ENCODE data around the gene SLC6A4. TPM values are rescaled to one million over a fixed set of nuclear protein-coding genes. Genes with fewer than 3 reads are reported as not detected.

The SLC6A4 gene
- total and polyA plus RNA-seq, 4 donors = 0.05 to 0.70 TPM; not detected in 2

DNA sequence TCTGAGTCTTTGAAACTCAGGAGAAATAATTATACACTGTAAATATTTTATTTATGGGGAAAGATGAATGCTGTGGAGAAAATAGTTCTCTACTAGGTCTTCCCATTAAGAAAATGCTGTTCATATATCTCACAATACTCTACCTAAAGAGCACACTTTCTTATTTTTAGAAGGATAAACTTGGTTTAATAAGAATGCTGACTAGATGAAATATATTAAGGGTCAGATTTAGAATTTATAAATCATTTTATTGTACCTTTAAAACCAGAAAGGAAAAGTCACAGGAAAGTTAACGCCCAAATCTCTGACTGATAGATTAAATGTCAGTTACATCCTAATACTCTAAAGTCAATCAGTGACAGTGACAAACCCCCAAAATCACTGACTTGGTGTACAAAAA lies 48.7 kb downstream of the SLC6A4 start:
- Histone ChIP-seq H3K9me3 (ENCODE audit: control insufficient read depth in 4 of 4, low read length in 3 of 4) (no peaks in the 10 kb centered on the region), H3K36me3 (ENCODE audit: control insufficient read depth in 4 of 4, insufficient read depth in 3 of 4, low read depth in 1 of 4, low read length in 3 of 4) (peaks cover 4 to 27% (median 21%) of the 10 kb centered on the region in 4 donors)
- WGBS = 98% methylated on average over 1 of the region's 1 CpG

DNA sequence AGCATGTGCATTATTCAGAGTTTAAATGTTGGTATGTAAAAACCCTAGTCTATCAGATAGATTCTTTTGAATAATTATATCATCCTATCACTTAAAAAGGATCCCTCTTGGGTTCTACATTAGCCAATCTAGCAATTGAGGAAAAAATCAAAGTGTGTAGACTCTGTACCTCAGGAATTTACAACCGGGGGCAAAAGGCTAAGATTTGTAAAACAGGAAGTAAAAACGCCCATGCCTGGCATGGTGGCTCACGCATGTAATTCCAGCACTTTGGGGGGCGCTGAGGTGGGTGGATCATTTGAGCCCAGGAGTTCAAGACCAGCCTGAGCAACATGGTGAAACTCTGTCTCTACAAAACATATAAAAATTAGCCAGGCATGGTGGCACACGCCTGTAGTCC lies 58.6 kb downstream of the SLC6A4 start:
- Histone ChIP-seq H3K4me3 (ENCODE audit: low read depth in 1 of 3, low read length in 3 of 3) (no peak overlapping the region), H3K9ac (ENCODE audit: low read depth in 1 of 2, low read length in 2 of 2) (no peak overlapping the region), H3K4me1 (ENCODE audit: control insufficient read depth in 4 of 4, insufficient read depth in 4 of 4, low read length in 3 of 4) (no peaks in the 10 kb centered on the region), H3K27me3 (ENCODE audit: control insufficient read depth in 4 of 4, insufficient read depth in 4 of 4, low read length in 3 of 4) (no peaks in the 10 kb centered on the region), H3K9me3 (ENCODE audit: control insufficient read depth in 4 of 4, low read length in 3 of 4) (no peaks in the 10 kb centered on the region), H3K36me3 (ENCODE audit: control insufficient read depth in 4 of 4, insufficient read depth in 3 of 4, low read depth in 1 of 4, low read length in 3 of 4) (peaks cover 15 to 39% (median 27%) of the 10 kb centered on the region in 4 donors), H3K27ac (ENCODE audit: low read depth in 1 of 2, low read length in 2 of 2) (no peak overlapping the region)
- no peak for DNase-seq (ENCODE audit: low spot score)
- WGBS = 91% methylated on average over 5 of the region's 5 CpGs
- TF ChIP-seq, protein P1, sequence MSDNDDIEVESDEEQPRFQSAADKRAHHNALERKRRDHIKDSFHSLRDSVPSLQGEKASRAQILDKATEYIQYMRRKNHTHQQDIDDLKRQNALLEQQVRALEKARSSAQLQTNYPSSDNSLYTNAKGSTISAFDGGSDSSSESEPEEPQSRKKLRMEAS (IDR thresholded peaks at IDR 0.05) = no peak

More for the DNA sequence above, 48.7 kb downstream of the SLC6A4 start:
- Histone ChIP-seq H3K4me3 (ENCODE audit: low read depth in 1 of 3, low read length in 3 of 3) (no peak overlapping the region), H3K4me1 (ENCODE audit: control insufficient read depth in 4 of 4, insufficient read depth in 4 of 4, low read length in 3 of 4) (no peaks in the 10 kb centered on the region), H3K27ac (ENCODE audit: low read depth in 1 of 2, low read length in 2 of 2) (no peak overlapping the region), H3K27me3 (ENCODE audit: control insufficient read depth in 4 of 4, insufficient read depth in 4 of 4, low read length in 3 of 4) (no peaks in the 10 kb centered on the region), H3K9ac (ENCODE audit: low read depth in 1 of 2, low read length in 2 of 2) (no peak overlapping the region)
- no peak for TF ChIP-seq JUND (IDR thresholded peaks at IDR 0.05)
- TF ChIP-seq, protein P2, sequence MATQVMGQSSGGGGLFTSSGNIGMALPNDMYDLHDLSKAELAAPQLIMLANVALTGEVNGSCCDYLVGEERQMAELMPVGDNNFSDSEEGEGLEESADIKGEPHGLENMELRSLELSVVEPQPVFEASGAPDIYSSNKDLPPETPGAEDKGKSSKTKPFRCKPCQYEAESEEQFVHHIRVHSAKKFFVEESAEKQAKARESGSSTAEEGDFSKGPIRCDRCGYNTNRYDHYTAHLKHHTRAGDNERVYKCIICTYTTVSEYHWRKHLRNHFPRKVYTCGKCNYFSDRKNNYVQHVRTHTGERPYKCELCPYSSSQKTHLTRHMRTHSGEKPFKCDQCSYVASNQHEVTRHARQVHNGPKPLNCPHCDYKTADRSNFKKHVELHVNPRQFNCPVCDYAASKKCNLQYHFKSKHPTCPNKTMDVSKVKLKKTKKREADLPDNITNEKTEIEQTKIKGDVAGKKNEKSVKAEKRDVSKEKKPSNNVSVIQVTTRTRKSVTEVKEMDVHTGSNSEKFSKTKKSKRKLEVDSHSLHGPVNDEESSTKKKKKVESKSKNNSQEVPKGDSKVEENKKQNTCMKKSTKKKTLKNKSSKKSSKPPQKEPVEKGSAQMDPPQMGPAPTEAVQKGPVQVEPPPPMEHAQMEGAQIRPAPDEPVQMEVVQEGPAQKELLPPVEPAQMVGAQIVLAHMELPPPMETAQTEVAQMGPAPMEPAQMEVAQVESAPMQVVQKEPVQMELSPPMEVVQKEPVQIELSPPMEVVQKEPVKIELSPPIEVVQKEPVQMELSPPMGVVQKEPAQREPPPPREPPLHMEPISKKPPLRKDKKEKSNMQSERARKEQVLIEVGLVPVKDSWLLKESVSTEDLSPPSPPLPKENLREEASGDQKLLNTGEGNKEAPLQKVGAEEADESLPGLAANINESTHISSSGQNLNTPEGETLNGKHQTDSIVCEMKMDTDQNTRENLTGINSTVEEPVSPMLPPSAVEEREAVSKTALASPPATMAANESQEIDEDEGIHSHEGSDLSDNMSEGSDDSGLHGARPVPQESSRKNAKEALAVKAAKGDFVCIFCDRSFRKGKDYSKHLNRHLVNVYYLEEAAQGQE (IDR thresholded peaks at IDR 0.05) = no peak
- TF ChIP-seq EGR1 (IDR thresholded peaks at IDR 0.05; ENCODE audit: low read depth in 2 of 2) = no peak
- no peak for TF ChIP-seq HNF4A (conservative IDR thresholded peaks at IDR 0.05)
- no peak for TF ChIP-seq GABPA (IDR thresholded peaks at IDR 0.05 in 1 of 2, conservative IDR thresholded peaks at IDR 0.05 in 1 of 2)
- TF ChIP-seq, protein P1 (IDR thresholded peaks at IDR 0.05) = no peak
- TF ChIP-seq YY1 (IDR thresholded peaks at IDR 0.05) = no peak
- TF ChIP-seq FOXA2 (IDR thresholded peaks at IDR 0.05) = no peak
- DNase-seq (ENCODE audit: low spot score) = no peak

DNA sequence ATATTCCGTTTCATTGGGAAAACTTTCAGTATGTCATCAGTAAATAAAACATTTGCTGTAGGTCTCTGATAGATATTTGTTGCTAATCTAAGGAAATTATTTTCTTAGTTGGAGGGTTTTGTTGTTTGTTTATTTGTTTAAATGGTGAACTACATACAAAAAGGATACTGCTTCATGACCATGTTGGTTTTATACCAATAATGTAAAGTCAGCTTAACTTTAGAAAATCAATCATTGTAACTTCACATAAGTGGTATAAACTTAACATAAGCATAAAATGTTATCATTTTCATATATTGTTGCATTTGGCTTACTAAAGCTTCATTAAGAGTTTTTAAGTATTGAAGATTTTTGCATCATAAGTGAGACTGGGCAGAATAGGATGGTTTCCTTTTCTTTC lies 60.9 kb downstream of the SLC6A4 start:
- no peak for TF ChIP-seq RXRA (IDR thresholded peaks at IDR 0.05)
- TF ChIP-seq, protein P3, sequence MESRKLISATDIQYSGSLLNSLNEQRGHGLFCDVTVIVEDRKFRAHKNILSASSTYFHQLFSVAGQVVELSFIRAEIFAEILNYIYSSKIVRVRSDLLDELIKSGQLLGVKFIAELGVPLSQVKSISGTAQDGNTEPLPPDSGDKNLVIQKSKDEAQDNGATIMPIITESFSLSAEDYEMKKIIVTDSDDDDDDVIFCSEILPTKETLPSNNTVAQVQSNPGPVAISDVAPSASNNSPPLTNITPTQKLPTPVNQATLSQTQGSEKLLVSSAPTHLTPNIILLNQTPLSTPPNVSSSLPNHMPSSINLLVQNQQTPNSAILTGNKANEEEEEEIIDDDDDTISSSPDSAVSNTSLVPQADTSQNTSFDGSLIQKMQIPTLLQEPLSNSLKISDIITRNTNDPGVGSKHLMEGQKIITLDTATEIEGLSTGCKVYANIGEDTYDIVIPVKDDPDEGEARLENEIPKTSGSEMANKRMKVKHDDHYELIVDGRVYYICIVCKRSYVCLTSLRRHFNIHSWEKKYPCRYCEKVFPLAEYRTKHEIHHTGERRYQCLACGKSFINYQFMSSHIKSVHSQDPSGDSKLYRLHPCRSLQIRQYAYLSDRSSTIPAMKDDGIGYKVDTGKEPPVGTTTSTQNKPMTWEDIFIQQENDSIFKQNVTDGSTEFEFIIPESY (IDR thresholded peaks at IDR 0.05) = no peak
- TF ChIP-seq FOXA1 (IDR thresholded peaks at IDR 0.05) = no peak
- TF ChIP-seq, protein P4, sequence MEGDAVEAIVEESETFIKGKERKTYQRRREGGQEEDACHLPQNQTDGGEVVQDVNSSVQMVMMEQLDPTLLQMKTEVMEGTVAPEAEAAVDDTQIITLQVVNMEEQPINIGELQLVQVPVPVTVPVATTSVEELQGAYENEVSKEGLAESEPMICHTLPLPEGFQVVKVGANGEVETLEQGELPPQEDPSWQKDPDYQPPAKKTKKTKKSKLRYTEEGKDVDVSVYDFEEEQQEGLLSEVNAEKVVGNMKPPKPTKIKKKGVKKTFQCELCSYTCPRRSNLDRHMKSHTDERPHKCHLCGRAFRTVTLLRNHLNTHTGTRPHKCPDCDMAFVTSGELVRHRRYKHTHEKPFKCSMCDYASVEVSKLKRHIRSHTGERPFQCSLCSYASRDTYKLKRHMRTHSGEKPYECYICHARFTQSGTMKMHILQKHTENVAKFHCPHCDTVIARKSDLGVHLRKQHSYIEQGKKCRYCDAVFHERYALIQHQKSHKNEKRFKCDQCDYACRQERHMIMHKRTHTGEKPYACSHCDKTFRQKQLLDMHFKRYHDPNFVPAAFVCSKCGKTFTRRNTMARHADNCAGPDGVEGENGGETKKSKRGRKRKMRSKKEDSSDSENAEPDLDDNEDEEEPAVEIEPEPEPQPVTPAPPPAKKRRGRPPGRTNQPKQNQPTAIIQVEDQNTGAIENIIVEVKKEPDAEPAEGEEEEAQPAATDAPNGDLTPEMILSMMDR (IDR thresholded peaks at IDR 0.05; ENCODE audit: low read depth, low read length, missing input control) = no peak
- TF ChIP-seq, protein P2 (IDR thresholded peaks at IDR 0.05) = no peak
- TF ChIP-seq EGR1 (IDR thresholded peaks at IDR 0.05; ENCODE audit: low read depth in 2 of 2) = no peak
- no peak for TF ChIP-seq TAF1 (conservative IDR thresholded peaks at IDR 0.05)
- no peak for TF ChIP-seq HNF4G (IDR thresholded peaks at IDR 0.05)
- TF ChIP-seq, protein P5, sequence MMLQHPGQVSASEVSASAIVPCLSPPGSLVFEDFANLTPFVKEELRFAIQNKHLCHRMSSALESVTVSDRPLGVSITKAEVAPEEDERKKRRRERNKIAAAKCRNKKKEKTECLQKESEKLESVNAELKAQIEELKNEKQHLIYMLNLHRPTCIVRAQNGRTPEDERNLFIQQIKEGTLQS (IDR thresholded peaks at IDR 0.05) = no peak
- TF ChIP-seq NR2F2 (IDR thresholded peaks at IDR 0.05) = no peak
- Histone ChIP-seq H3K36me3 (ENCODE audit: control insufficient read depth in 4 of 4, insufficient read depth in 3 of 4, low read depth in 1 of 4, low read length in 3 of 4) (peaks cover 3 to 19% (median 13%) of the 10 kb centered on the region in 4 donors), H3K27me3 (ENCODE audit: control insufficient read depth in 4 of 4, insufficient read depth in 4 of 4, low read length in 3 of 4) (no peaks in the 10 kb centered on the region), H3K9me3 (ENCODE audit: control insufficient read depth in 4 of 4, low read length in 3 of 4) (no peaks in the 10 kb centered on the region), H3K27ac (ENCODE audit: low read depth in 1 of 2, low read length in 2 of 2) (no peak overlapping the region), H3K9ac (ENCODE audit: low read depth in 1 of 2, low read length in 2 of 2) (no peak overlapping the region), H3K4me3 (ENCODE audit: low read depth in 1 of 3, low read length in 3 of 3) (no peak overlapping the region), H3K4me1 (ENCODE audit: control insufficient read depth in 4 of 4, insufficient read depth in 4 of 4, low read length in 3 of 4) (no peaks in the 10 kb centered on the region)
- no peak for DNase-seq (ENCODE audit: low spot score)
- WGBS = 95% methylated on average over 1 of the region's 1 CpG

Measured in liver (tissue), 9 donors.